GM18868 (cell line): ENCODE results near the gene MCM10.
"Not testable (repeated sequence)": the region's sequence is repeated elsewhere in the genome, so short reads cannot be mapped to it uniquely, and the experiment has no call there.

Experiments
- ATAC-seq: cut with Tn5 transposase; IDR thresholded peaks from one replicate; pipeline ENCODE4 v1.9.1; 2021; ENCODE audit warnings: mild to moderate bottlenecking, moderate library complexity; ENCODE audit not compliant: unreplicated experiment

Gene MCM10

DNA sequence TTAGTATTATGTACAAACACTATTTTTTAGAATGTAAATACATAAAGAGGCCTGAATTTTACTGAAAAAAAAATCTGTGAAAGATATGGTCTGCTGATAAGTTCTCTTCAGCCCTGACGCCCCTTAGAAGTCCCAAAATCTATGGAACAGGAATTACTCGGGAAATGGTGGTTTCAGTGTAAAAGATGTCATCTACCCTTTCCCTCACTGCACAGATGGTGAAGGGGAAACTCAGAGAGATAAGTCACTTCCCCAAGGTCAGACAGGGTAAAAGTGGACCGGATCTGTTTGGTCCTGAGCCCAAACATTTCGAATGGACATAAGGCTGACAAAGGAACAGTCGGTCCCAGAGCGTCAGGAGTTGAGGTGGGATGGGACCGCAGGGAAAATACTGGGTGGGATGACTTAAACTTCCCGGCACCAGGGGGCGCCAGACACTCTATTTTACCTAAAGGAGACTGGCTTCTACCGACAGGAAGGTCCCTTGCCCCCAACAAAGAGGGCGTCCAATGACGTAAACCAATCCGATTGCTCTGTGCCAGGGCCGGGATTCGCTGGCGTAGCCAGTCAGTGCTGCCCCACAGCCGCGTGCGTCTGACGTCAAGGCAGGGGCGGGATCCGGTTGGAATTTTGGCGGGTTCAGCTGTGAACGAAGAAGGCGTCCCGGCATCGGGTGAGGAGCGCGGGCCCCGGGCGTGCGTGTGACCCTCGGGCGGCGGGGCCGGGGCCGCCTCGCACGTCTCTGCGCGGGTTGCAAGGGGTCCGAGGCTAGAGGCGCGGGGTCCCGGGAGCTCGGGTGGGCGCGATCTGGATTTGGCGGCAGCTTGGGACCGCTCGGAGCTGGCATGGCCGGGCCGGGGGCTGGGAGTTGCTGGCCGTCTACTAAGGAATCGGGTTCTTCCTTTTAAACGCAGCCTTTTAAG is at the start of gene MCM10:
MCM10 (plus strand) TSS at position 625 of the 923 bp plus-strand sequence. CDS start 2,645 bp downstream, outside the sequence.
- peak; percentile 100 for ATAC-seq

DNA sequence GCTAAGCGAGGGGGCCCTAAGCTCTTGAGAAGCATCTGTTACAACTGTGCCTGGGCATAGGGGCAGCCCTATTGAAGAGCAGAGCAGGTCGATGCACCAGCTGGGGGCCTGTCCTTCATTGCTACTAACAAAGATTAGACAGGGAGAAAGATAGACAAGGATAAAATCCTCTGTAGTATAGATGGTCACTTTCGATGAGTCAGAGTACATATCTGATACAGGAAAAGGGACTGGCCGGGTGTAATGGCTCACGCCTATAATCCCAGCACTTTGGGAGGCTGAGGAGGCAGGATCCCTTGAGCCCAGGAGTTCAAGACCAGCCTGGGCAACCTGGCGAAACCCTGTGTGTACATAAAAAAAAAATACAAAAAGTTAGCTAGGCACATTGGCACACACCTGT is 47.8 kb upstream of the MCM10 start:
- ATAC-seq = no peak

DNA sequence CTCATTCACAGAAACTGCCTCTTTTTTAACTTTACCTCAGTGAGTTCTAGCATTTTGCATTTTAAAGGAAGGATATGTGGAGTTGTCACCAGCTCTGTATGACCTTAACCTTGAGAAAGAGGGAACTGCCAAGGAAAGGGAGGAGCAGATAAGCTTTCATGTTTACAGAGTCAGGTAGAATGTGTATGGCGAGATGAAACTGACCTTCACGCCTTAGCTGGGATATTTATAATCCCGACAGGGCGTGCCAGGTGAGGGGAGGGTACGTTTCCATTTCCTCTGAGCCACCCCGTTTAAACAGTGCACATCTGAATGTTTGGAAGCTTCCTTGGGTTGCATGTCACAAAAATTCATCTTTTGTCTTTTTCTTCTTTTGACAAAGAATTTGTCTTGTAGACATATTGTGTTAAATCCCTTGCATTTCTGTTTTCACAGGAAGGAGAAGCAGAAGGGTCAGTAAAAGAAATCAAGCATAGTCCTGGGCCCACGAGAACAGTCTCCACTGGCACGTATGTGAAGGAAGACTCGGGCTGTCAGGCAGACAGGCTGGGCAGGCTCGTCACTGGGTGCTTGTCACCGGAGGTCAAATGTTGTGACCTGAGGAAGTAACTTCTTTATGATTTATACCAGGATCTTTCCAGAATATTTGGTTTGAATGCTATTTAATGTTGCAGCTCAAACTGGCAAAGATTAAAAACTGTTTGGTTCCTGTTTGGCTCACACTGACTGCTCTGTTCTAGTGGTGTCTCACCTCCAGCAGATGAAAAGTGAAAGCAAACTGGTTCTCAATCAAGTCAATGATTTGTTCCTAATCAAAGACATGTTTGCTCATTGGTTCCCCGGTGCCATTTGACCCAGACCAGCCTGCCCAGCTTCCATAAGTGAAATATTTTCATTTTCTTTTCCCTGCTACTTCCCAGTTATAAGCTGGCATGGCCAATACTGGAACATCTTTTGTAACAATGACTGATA is 45.2 kb upstream of the MCM10 start:
- no peak for ATAC-seq

DNA sequence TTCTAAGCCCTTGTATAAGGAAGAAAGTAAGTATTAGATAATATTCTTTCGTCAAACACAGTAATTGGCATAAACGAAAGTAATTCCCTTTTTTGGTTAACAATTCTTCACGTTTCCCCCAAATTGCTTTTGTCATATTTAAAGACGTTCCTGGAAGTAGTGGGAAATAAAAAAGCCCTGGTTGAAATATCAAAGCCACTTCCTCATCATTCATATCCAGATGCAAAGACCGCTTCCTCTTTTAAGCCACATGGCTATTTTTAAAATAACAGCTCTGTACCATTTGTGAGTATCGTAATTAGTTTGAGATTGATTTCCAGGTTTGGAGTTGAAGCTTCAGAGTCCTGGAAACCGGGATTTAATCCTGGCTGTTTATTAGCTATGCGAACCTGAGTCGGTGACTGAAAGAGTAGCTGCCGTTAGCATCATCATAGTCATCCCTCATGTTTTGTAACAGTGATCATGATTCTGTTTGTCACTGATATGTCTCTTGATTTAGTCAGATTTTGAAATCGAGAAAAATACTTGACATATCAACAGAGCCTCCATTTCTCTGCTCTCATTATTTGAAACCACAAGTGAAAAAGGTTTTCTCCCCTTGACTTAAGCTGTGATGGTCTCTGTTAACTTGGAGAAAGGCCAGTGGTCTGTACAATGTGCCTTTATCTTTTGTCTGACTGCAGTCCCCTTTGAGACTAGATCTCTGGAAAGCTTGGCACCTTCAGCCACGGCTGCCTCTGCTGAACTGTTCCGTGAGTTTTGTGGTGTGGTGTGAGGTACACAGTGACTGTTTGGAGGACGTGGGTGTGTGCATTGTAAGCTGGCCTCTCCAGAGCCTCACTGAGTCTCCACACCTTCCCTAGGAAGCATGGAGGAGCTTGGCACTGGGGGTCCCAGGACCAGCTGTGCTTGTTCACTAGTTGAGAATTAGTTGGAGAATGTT is 43.2 kb upstream of the MCM10 start:
- no peak for ATAC-seq

DNA sequence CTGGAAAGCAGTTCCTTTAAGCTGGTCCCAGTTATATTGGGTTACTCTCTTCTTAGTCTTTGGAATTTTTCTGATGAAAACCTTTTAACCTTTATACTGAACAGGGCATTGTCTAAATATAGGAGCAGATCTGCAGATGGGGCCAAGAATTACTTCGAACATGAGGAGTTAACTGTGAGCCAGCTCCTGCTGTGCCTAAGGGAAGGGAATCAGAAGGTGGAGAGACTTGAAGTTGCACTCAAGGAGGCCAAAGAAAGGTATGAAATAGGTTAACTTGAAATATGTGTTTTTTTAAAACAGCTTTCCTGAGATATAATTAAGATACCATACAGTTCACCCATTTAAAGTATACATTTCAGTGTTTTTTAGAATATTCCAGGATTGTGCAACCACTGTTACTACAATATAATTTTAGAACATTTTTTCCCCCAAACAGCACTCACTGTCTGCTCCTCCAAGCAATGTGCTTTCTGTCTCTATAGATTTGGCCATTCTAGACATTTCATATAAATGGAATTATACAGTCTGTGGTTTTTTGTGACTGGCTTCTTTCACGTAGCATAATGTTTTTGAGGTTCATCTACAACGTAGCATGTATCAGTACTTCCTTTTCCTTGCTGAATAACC is 42.5 kb upstream of the MCM10 start:
- no peak for ATAC-seq

DNA sequence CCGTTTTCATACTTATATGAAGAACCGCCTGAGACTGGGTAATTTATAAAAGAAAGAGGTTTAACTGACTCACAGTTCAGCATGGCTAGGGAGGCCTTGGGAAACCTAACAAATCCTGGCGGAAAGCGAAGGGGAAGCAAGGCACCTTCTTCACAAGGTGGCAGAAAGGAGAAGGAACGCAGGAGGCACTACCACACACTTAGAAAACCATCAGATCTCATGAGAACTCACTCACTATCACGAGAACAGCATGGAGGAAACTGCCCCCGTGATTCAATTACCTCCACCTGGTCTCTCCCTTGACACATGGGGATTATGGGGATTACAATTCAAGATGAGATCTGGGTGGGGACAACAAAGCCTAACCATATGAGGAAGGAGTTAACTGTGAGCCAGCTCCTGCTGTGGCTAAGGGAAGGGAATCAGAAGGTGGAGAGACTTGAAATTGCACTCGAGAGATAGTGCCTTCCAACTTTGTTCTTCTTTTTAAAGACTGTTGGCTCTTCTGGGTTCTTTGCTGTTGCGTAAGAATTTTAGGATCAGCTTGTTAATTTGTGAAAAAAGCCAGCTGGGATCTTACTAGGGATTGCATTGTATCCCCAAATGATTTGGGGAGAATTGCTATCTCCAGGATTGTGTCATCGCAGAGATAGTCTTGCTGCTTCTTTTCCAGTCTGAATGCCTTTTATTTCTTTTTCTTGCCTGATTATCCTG is 40.4 kb upstream of the MCM10 start:
- no peak for ATAC-seq

DNA sequence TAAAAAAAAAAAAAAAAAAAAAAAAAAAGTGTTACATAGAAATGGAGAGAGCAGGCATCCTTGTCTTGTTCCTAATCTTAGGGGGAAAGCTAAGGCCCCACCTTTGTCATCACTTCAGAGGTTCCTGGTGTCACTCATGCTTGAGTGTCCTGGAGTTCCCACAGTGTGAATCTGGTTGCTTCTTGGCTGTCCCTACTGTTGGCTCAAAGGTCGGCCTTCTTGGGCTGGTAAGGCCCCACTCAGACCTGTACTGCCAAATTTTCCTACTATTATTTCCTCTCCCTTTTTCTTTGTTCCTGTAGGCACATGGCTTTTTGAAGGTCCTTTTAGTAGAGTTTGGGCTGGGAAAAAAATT is 39.9 kb upstream of the MCM10 start:
- no peak for ATAC-seq

DNA sequence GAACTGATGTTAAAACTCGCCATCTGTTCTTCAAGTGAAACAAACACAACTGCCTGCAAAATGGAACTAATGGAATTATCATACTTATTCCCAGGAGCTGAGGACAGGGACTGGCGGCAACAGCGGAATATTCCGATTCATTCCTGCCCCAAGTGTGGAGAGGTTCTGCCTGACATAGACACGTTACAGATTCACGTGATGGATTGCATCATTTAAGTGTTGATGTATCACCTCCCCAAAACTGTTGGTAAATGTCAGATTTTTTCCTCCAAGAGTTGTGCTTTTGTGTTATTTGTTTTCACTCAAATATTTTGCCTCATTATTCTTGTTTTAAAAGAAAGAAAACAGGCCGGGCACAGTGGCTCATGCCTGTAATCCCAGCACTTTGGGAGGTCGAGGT is 24.7 kb upstream of the MCM10 start:
- ATAC-seq = no peak

DNA sequence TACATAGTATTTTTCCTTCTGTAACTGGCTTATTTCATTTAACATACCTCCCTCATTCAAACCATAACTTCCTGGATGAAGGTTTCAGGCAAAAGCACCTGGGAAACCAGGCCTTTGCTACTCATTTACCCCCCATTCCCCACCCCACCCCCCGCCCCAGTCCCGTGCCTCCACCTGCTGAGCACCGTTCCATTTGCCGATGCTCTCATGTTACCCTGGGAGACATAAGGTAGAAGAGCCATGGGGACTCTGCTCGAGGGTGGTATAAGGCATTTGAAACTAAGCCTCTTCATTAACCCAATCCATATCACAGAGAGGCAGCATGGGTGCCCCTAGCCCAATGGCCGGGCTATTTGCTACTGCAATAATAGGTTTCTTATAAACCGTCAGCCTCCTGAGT is 22.2 kb upstream of the MCM10 start:
- no peak for ATAC-seq

DNA sequence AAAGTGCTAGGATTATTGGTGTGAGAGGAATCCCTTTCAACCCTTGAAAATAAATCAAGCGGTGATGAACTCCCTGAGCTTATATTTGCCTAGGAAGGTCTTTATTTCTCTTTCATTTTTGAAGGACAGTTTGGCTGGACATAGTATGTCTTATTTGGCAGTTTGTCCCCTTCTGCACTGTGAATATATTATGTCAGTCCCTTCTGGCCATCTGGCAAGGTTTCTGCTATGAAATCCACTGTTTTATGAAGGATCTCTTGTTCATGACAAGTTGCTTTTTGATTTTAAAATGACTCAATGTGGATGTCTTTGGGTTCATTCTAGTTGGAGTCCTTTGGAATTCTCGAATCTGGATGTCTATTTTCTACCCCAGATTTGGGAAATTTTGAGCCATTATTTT is 21.7 kb upstream of the MCM10 start:
- ATAC-seq = no peak

DNA sequence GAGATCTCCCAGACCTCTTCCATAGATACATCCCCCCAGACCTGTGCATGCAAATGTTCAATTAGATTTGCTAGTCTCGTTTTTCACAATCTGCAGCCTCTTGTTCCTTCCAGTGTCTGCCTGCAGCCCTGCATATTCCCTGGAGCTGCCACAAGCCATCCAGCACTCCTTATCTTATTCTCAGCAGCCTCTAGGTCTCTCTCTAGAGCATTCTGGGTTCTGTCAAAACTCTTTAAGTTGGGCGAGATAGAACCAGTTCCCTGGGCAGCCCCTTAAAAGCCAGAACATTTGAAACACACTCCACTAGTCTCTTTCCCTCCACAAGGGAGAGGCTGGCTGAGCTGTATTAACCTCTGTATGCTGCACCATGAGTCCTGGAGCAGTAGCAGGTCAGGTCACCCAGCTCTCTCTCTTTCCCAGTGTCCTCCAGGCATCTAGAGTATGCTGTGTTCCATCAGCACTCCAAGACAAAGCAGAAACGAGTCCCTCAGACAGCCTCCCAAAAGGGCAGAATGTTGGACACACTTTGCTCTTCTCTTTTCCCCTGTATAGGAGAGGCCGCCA is 20.6 kb upstream of the MCM10 start:
- ATAC-seq = no peak

DNA sequence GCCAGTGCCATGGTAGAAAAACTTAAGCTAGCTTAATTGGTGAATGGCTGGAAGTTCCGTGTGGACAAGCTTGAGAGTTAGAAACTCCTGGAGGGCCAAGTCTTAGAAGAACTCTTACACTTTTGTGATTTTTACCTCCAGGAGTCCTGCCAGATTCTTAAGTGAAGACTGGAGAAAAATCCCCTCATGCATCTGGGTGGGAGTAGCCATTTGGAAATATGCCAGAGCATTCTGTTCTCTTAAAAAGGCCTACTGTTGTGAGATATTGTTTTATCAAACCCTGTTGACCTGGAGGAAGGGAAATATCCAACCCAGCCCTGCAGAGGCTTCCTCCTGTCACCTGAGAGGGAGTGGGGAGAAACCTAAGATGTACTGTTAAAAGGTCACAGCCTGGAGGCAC is 17.6 kb upstream of the MCM10 start:
- no peak for ATAC-seq

DNA sequence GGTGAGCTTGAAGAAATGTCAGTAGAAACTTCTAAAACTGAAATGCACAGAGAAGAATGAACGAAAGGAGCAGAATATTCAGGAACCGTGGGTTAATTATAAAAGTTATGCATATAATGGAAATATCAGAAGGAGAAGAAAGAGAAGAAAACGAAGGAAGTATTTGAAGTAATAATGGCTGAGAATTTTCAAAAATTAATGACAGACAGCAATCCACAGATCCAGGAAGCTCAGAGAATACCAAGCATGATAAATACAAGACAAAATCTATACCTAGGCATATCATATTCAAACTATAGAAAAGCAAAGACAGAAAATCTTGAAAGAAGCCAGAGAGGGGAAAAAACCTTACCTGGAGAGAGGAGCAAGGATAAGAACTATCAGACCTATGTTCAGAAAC is 16.5 kb upstream of the MCM10 start:
- no peak for ATAC-seq

DNA sequence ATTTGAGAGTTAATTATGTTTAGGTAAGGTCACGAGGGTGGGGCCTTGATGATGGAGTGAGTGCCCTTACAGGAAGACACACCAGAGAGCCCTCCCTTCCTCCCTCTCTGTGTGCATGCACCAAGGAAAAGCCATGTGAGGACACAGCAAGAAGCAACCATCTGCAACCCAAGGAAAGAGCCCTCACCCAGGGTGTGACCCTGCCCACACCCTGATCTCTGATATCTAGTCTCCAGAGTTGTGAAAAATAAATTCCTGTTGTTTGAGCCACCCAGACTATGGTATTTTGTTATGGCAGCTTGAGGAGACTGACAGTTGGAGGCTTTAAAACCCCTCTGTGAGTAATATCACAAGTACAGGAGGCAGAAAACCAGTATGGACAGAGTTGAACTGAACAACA is 15.0 kb upstream of the MCM10 start:
- no peak for ATAC-seq

DNA sequence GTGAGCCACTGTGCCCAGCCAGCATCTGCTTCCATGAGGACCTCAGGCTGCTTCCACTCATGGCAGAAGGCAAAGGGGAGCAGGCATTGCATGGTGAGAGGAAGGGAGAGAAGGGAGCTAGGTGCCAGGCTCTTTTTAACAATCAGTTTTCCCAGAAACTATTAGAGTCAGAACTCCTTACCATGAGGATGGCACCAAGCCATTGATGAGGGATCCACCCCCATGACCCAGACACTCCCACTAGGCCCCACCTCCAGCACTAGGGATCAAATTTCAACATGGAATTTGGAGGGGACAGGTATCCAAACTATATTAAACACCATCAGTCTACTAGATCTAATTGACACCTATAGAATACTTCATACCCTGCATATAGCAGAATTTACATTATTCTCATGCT is 14.2 kb upstream of the MCM10 start:
- ATAC-seq = no peak

DNA sequence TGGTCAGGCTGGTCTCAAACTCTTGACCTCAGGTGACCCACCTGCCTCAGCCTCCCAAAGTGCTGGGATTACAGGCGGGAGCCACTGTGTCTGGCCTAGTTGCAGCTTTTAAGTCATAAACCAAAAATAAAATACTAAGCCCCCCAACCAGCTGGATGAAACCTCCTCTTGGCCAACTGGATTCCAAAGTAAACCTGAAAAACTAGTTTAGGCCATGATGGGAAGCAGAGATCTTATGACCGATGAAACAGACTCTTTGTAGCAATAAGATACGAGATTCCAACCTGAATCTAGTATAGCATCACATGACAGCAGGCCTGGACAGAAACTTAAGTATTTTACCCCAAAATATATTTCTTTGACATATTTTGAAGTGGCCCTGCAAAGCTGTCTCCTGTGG is 9.1 kb upstream of the MCM10 start:
- no peak for ATAC-seq

DNA sequence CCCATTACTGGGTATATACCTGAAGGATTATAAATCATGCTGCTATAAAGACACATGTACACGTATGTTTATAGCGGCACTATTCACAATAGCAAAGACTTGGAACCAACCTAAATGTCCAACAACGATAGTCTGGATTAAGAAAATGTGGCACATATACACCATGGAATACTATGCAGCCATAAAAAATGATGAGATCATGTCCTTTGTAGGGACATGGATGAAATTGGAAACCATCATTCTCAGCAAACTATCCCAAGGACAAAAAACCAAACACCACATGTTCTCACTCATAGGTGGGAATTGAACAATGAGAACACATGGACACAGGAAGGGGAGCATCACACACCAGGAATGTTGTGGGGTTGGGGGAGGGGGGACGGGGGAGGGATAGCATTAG is 5.5 kb upstream of the MCM10 start:
- ATAC-seq = not testable (repeated sequence)

DNA sequence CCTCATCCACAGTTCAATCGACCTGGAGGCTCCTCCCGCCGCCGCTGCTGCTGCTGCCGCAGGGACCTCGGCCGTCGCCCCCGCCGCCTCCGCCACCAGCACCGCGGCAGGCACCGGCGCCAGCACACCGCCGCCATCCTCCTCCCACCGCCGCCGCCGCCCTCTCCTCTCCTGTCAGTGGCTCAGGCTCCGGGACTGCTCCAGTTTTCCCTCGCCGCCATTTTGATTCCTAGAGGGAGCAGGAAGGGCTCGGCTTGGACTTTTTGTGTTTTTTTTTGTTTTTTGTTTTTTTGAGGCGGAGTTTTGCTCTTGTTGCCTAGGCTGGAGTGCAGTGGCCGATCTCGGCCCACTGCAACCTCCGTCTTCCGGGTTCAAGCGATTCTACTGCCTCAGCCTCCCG is 3.0 kb upstream of the MCM10 start:
- no peak for ATAC-seq

DNA sequence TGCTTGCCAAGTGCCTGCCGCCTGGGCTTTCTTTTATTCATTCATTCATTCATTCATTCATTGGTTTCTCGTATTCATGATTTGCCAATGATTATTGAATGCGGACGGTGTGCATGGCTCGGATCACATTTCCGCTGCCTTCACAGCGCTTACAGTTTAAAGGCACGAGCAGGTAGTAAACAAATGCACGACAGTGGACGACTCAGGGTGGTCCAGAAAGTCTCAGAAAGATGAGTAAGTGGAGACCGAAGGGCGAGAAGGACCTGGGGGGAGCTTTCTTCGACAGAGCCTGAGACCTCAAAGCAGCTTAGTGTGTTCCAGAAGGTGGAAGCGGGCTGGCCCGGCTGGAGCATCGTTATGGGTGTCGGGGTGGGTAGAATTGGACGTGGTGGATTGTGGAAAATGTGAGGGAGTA is 506 bp downstream of the MCM10 start:
- ATAC-seq = no peak
